NOMO-1 treated with dmso at 0.1 percent for 144 hours (cell line): ENCODE data around the gene DYRK1B.

Experiments used
- DNase-seq: peaks from one replicate; lab custom pipeline; 2025; ENCODE audit not compliant: unreplicated experiment; lab: John Stamatoyannopoulos, UW

The DYRK1B gene

DNA sequence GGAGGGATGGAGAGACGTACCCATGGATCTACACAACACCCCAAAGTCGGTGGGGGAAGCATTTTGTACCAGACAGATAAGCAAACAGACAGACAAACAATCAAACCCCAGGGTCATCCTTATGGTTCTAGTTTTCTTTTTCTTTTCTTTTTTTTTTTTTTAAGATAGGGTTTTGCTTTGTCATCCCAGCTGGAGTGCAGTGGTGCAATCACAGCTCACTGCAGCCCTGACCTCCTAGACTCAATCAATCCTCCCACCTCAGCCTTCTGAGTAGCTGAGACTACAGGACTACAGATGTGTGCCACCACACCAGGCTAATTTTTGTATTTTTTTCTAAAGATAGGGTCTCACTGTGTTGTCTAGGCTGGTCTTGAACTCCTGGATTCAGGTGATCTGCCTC lies 30.2 kb upstream of the DYRK1B start:
- DNase-seq = no peak

DNA sequence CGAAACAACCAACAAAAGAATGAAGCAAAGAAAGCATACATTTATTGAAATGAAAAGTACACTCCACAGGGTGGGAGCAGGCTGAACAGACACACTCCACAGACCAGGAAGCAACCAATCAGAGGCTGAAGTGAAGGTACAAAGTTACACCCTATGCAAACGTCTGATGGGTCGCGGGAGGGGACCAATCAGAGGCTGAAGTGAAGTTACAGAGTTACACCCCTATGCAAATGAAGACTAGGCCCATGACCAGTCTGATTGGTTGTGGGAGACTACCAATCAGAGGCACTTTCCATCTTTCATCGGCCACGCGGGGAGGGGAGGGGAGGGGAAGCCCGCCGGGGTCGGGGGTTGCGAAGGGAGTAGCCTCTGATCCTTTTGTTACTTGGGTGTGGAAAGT lies 24.6 kb upstream of the DYRK1B start:
- DNase-seq = no peak

DNA sequence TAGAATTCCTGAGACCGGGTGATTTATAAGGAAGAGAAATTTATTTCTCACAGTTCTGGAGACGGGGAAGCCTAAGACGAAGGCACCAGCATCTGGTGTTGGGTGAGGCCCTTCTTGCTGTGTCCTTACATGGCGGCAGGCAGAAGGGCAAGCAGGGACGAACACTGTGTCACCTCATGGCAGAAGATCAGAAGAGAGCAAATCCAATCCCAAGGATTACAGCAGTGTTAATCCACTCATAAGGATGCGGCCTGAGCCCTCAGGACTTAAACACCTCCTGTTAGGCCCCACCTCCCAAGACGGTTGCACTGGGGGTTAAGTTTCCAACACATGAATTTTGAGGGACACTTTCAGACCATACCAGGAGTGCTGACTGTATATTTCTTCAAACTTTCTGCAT lies 18.9 kb upstream of the DYRK1B start:
- DNase-seq = no peak

DNA sequence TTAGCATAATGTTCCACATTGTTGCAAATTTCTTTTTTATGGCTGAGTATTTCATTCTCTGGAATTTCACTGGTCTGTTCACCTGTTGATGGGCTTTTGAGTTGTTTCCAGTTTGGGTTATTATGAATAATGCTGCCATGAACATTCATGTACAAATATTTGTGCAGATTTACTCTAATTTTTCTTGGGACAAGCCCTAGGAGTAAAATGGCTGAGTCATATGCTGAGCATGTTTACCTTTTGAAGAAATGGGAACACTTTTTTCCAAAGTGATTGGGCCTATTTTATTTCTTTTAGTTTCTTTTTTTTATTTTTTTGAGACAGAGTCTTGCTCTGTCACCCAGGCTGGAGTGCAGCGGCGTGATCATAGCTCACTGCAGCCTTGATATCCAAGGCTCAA lies 16.9 kb upstream of the DYRK1B start:
- no peak for DNase-seq

DNA sequence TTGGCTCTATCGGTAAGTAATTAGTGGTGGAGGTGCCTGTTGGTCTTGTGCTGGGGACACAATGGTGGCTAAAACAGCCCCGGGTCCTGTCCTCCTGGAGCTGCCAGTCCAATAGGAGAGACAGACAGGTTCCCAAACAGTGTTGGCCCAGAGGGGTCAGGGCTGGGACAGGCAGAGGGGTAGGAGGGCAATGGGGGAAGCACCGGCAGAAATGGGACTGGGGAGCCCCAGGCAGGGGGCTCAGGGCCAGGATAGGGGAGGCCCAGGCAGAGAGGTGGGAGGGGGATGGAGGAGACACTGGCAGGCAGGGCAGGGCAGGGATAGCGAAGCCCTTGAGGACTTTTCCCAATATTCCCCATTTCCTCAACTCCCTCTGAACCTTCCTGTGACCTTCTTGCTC lies 14.4 kb upstream of the DYRK1B start:
- DNase-seq = no peak

DNA sequence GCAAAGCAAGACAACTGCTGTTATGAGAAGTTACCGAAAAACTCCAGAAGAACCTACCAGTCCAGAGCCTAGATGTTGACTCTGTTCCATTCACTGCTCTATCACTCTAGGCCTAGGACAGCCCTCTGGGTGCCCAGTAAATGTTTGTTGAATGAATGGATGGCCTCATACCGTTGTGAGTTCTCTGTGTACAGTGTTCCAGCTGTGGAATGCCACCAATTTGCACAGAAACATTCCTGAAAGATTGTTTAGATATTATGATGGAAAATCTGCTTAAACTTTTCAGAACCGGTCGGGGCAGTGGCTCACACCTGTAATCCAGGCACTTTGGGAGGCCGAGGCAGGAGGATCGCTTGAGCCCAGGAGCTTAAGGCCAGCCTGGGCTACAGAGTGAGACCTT lies 13.6 kb upstream of the DYRK1B start:
- no peak for DNase-seq

DNA sequence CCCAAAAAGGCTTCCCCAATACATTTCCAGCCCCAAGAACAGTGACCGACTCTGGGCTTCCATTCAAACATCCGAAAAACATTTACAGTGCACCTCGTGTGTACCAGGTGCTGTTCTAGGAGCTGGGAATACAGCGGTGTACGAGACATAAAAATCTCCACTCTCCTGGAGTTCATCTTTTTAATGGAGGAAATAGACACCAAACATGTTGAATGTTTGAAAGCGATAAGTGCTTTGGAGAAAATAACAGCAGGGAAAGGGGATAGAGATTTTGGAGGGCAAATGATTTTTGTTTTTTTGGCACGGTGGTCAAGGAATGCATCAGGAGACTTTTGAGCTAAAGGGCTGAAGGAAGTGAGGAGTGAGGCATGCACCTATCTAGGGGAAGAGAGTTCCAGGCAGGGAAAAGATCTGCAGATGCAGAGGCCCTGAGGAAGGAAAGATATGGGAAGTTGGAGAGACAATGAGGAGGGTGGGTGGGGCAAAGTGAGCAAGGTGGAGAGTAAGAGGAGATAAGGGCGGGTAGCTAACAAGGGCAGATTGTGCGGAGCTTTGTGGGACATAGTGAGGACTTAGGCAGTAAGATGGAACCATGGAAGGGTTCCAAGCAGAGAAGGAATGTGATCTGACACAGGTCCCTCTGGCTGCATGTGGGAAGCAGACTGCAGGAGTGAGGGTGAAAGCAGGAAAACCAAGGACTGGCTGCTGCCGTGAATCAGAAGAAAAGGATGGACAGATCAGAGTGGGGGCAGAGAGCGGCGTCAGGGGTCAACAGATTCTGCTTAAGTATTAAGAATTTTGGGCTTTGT lies 12.9 kb upstream of the DYRK1B start:
- no peak for DNase-seq

DNA sequence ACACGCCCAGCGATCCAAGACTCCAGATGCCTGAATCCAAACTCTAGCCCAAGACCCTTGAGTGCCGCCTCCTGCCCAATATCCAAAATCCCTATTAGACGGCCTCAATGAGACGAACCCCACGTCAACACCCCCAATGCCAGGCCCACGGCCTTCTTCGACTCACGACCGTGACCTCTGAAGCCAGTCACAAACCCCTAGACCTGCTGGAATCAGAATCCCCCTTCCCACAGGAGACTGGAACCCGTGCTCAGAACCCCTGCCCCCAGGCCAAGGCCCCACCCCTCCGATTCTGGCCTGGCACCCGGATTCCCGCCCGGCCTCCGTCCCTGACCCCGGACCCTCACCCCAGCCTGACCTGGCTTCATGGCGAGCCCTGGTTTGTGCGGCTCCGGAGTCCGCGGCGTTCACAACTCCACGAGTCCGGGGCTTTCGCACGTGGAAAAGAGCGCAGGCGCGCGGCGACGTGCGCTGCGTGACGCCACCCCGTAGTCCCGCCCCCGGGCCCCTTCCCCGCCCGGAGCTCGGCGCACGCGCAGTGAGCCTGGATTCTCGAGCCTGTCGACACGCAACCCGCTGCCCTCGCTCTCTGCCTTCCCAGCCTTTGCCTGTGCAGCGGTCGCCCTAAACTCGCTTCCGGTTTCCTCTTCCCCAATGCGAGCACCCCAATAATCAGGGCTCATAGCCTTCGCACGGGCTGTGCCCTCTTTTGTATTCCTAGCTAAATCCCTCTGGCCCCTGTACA lies 12.1 kb upstream of the DYRK1B start, which contains the start of gene FBL:
FBL (minus strand) TSS at position 447 of the 745 bp plus-strand sequence; CDS start at position 368, 79 bp downstream.
- DNase-seq = peak; percentile 87

DNA sequence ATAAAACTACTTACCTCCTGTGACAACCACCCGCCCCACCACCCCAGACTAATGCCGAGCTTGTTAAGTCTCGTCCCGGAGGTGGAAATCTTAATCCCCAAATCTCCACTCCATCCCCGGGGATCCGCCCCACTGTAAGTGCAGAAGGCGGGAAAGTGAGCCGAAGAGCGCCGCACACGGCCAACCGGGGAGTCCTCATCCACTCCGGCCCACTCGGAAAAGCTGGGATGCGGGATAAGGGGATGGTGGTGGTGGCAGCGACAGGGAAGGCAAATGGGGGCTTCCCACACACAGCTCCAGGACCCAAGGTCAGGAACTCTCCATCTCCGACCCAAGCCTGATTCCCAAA lies 11.6 kb upstream of the DYRK1B start:
- DNase-seq = no peak

DNA sequence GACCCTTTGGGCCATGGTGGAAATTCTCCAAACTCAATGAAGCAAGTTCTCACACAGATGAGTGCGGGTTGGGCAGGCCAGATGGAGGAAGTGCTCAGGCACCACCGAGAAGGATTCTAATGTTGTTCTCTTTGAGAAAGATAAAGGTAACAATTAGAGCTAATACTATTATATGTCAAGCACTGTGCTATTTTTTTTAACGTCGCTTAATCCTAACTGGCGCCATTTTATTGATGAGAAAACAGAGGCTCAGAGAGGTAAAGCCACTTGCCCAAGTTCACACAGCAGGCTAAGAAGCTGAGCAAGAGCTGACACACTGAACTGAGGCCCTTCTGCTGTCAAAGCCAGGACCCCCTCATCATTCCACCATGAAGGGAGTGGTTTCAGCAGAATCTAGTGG lies 11.2 kb upstream of the DYRK1B start:
- no peak for DNase-seq

DNA sequence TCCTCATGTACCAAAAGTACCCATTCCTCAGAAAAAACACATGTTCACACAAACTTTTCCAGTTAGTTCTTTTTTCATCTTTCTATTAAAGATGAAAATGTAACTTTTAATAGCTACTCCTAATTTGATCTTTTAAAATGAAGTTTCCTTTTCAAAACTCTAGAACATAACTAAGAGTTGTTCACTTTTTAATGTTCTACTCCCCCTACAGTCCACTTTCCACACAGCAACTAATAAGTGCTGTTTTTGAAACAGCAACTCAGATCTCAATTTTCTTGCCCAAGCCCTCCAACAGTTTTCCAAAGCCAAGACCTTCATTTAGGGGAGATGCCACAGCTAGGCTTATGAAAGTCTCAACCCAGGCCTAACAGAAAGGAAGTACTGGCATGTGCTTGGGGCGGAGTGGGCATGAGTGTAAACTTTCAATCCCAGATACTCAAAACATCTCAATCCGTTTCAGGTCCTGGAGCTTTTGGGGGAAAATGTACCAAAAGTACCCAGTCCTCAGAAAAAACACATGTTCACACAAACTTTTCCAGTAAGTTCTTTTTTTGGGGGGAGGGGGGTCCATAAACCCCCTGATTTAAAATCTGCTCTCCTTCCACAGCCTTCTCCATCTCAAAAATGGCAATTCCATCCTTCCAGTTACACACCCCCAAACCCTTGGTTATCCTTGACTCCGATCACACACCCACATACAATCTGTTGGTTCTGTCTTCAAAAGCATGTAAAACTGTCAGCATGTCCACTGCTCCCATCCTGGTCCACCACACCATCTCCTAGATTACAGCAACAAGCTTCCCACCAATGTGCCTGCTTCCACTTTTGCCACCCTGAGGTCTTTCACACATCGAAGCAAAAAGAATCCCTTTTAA lies 10.2 kb upstream of the DYRK1B start:
- no peak for DNase-seq

DNA sequence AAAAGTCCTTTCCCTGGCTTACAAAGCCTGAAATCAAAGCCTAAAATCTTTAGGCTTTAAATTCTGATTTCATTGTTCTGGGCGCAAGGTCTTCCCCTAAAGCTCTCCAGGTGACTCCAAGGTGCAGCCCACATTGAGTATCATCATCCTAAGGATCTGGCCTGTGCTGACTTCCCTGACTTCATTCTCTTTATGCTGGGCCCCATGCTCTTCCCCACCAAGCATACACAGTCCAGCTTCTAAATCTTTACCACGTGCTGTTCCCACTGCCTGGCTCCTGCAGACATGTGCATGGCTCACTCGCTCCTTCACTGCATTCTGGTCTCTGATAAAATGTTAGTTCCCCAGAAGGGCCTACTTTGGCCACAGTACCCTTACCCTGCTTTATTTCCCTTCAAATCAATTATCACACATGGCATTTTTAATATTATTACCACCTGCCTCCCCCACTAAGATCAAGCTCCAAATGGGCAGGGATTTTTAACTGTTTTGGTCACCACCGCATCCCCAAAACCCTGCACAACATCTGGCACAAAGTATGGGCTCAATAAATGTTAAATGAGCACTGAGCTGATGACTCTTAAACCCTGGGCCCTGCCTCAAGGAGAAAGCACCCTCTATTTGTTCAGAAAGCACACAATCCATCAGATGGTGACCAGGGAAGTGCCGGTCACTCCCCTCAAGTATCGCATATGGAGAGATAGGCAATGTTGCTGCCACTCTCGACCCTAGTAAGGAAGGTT lies 8.9 kb upstream of the DYRK1B start:
- DNase-seq = no peak

DNA sequence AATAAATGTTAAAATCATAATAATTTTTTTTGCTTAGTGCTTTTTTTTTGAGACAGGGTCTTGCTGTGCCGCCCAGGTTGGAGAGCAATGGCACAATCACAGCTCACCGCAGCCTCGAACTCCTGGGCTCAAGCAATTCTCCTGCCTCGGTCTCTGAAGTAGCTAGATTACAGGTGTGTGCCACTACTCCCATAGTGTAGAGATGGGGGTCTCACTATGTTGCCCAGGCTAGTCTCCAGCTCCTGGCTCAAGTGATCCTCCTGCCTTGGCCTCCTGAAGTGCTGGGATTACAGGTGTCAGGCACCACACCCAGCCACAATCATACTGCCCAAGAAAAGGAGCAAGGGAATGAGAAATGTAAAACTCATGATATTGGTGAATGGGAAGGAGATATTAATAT lies 7.1 kb upstream of the DYRK1B start:
- no peak for DNase-seq

DNA sequence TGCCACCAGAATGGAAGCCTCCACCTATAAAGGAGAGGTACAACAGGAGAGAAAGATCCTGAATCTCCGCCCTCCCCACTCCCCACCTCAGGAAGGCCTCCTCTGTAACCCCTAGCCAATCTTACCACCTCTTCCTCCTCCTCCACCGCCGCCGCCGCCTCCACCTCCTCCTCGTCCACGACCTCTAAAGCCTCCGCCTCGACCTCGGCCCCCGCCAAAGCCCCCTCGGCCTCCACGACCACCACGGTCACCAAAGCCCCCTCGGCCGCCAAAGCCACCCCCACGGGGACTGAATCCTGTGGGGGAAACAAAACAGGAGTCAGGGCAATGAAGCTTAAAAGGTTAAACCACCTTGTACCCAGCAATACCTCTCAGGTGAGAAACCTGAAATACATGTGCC lies 6.5 kb upstream of the DYRK1B start:
- no peak for DNase-seq

DNA sequence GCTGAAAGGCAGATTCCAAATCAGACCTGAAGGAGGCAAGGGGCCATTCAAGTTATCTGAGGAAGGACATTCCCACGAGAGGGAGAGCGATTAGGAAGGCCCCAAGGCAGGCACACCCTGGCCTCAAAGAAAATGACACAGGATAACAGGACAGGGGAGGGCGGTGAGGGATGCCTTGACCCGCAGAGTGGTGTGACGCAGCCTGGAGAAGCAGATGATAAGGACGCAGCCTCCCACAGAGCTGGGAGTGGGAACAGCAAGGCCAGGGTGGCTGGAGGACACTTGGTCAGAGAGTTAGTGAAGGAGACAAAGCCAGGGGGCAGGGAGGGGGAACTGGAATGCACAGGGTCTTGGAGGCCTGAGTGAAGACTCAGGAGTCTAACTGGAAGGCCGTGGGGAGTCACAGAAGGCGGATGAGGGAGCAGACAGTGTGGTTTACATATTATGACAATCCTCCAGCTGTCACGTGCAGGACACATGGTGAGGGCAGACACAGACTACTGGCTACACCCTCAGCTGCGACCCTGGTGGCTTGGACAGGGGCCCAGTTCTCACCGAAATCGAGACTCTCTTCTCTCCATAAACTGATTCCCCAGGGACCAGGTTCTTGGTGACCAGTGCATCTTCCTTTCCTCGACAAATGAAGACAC lies 5.8 kb upstream of the DYRK1B start:
- no peak for DNase-seq

DNA sequence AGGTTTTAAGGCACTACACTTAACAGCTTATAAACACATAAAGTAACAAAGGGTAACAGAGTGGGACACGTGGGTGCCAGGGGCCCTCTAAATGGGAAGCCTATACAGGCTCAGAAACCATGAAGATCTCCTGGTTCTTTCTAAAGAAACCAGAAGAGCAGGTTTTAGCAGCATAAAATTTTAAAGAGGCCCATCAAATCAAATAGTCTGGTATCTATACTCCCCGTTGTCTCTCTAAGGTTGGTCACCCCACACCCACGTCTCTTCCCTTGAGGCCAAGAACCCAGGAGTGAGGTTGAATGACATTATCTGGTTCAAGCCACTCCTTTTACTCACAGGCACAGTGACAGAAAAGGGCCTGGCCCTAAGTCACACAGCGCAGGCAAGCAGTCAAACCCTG lies 4.6 kb upstream of the DYRK1B start:
- no peak for DNase-seq

DNA sequence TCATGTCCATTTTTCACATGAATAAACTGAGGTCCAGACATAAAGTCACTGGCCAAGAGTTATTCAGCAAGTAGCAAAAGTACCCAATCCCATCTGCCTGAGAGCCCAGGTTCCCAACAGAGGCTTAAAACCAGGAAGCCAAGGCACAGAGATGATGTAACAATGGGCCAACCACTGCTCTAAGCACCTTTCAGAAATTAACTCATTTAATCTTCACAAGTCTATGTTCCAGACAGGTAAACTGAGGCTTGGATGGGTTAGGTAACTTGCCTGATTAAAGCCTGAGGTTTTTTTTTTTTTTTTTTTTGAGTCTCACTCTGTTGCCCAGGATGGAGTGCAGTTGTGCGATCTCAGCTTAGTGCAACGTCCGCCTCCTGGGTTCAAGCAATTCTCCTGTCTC lies 4.0 kb upstream of the DYRK1B start:
- DNase-seq = no peak

DNA sequence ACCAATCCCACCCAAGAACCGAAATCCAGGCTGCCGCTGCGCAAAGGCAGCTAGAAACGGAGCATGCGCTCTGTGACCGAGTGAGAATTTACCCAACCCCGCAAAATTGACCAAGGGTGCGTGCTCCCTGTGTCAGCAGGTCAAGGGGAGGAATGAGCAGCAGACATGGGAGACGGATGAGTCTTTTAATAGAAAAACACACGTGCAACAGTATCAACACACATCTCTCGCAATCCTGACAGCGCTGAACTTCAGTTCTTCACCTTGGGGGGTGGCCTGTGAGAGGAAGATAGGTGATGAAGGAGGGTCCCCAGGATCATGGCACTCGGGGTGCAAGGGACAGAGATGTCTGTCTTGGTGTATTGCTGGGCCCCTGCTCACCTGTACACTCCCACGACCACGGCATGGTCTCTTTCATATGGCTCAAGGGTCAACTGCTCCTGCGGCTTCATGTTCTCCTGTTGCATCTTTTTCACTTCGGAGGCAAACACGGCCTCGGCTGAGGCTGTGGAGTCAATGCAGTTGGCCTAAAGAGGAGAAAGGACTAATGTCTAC lies 402 bp upstream of the DYRK1B start:
- DNase-seq = no peak

DNA sequence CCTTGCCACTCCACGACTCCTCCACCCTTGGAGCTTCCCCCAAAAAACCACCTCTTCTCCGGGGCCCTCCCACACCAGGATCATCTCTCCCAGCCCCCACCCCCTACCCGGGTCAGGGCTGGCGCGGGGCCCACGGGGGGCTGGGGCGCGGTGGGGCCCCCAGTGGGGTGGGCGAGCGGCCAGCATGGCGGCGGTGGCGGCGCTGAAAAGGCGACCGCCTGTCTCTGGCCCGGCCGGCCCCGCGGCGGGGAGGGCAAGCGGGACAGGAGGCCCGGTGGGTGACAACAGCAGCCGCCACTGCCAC lies 850 bp downstream of the DYRK1B start:
- DNase-seq = no peak

DNA sequence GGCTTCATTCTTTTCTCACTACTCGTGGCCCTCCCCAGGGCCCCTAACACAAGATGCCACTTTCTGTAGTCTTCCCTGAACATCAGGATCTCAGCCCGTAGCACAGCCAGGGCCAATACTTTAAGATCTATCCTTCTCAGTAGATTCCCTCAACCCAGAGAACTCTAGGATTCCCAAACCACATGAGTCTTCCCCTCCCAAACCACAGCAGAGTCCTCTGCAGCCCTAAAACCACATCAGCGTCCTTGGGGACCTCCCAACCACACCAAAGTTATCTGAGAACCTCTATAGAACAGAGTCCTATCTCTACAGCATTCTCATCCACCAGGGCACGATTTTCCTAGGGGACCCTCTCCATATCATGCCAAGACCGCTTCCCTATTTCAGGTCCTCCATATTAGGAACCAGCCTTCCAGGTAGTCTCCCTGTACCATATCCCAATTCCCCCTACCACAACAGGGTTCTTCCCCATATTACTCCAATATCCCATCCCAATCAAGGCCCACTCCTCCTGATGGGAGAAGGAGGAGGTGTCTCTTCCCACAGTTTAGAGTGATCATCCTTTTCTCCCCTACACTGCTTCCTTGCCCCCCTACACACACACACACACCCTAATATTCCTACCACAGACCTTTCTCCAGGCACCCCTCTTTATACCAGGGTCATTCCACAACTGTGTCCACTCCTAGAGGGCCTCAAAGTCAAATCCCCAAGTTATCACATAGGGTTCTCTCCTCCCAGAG lies 1.4 kb downstream of the DYRK1B start:
- no peak for DNase-seq
